Testis (tissue), 2 donors: Measurements from ENCODE around the gene TRMT10C.
"Not testable (repeated sequence)": the region's sequence is repeated elsewhere in the genome, so short reads cannot be mapped to it uniquely, and the experiment has no call there.

ENCODE experiments used
- CTCF ChIP-seq, 3 experiments: fragments of 450-650 bp in 2 of 3; fragments of 200-600 bp in 1 of 3; sonication (generic) in 1 of 3; IDR thresholded peaks; one replicate each; pipeline ENCODE4 v1.5.1; 2016 to 2019; ENCODE audit warnings: antibody characterized with exemption in 3 of 3, mild to moderate bottlenecking in 2 of 3, moderate library complexity in 1 of 3
- POLR2A ChIP-seq: fragments of 450-650 bp; IDR thresholded peaks from one replicate; pipeline ENCODE4 v1.6.1; 2017; ENCODE audit warnings: antibody characterized with exemption, mild to moderate bottlenecking, moderate library complexity

GRCh38 chr3:101613014-101613413 is 51.3 kb downstream of the TRMT10C start:
- TF ChIP-seq CTCF (IDR thresholded peaks at IDR 0.05); POLR2A: not testable (repeated sequence)
